Stomach (tissue), 19 donors: ENCODE measurements around the gene PLD5. TPM values are rescaled to one million over a fixed set of nuclear protein-coding genes. Genes with fewer than 3 reads are reported as not detected.
A peak's percentile ranks its signal among the peaks of the same experiment; 100 is the strongest.

Experiments used
- DNase-seq, 2 donors: peaks; one replicate each; pipeline versions ENCODE4 v3.0.0 to v3.0.0-alpha.2; 2013 to 2019
- H3K27ac ChIP-seq, 5 donors: fragments of 200-600 bp in 4 of 5; sonication (generic) in 4 of 5; one replicate each; pipeline ENCODE4 v1.5.1; 2013 to 2019; ENCODE audit warnings: mild to moderate bottlenecking in 1 of 5, moderate library complexity in 1 of 5
- H3K27me3 ChIP-seq, 3 donors: fragments of 200-600 bp; sonication (generic); one replicate each; pipeline ENCODE4 v1.5.1; 2017 to 2019; ENCODE audit warnings: mixed run types in 1 of 3
- H3K36me3 ChIP-seq, 4 donors: fragments of 200-600 bp; sonication (generic); 1 replicate in 3 of 4; 2 replicates in 1 of 4; pipeline ENCODE4 v1.5.1; 2016 to 2019
- H3K4me1 ChIP-seq, 4 donors: fragments of 200-600 bp; sonication (generic); one replicate each; pipeline ENCODE4 v1.5.1; 2016 to 2019
- H3K4me3 ChIP-seq, 4 donors: fragments of 200-600 bp; sonication (generic) in 3 of 4; one replicate each; pipeline ENCODE4 v1.5.1; 2016 to 2019; ENCODE audit warnings: mild to moderate bottlenecking in 1 of 4
- H3K9me3 ChIP-seq, 4 donors: fragments of 200-600 bp; sonication (generic); one replicate each; pipeline ENCODE4 v1.5.1; 2016 to 2019
- CTCF ChIP-seq, 7 experiments: fragments of 450-650 bp in 4 of 7; fragments of 200-600 bp in 3 of 7; sonication (generic) in 3 of 7; IDR thresholded peaks; one replicate each; pipeline ENCODE4 v1.5.1; 2016 to 2019; ENCODE audit warnings: antibody characterized with exemption in 7 of 7, control low read depth in 2 of 7, mild to moderate bottlenecking in 1 of 7
- EP300 ChIP-seq: sonication (generic); formaldehyde crosslinking; IDR thresholded peaks from one replicate; pipeline ENCODE4 v1.6.1; 2017; ENCODE audit warnings: antibody characterized with exemption
- POLR2A ChIP-seq, 4 donors: fragments of 450-650 bp; IDR thresholded peaks; one replicate each; pipeline ENCODE4 v1.6.1; 2016; ENCODE audit warnings: antibody characterized with exemption in 4 of 4, control low read depth in 2 of 4, mild to moderate bottlenecking in 1 of 4, moderate library complexity in 1 of 4
- POLR2AphosphoS5 ChIP-seq, 3 donors: sonication (generic); formaldehyde crosslinking; IDR thresholded peaks; one replicate each; pipeline ENCODE4 v1.6.1; 2016; ENCODE audit warnings: antibody characterized with exemption in 3 of 3
- WGBS, 5 donors: extraction: QIAGEN DNeasy Blood & Tissue Kit in 3 of 5; methylation state at CpG; one replicate each; pipeline versions ENCODE4 v1.1.5 to v1.1.7; 2013 to 2018; 5-methylcytosine and 5-hydroxymethylcytosine counted together
- intact Hi-C: fragments of 100-400 bp; cut with DNase I; formaldehyde crosslinking; loops from one replicate; pipeline ENCODE4 v1.15.1; 2023; ENCODE audit warnings: low total_unique reads
- long read RNA-seq, 10 donors: transcript quantifications; one replicate each; lab custom pipeline, GENCODE V29; 2026
- polyA plus RNA-seq, 3 donors: library from polyadenylated mRNA; stranded (reverse); fragments of 200-250 nt; gene quantifications; one replicate each; pipeline ENCODE4 v1.2.3, GENCODE V29; 2013
- total RNA-seq, 5 donors: library from RNA; depleted of rRNA; stranded (reverse); fragments of >200 nt; gene quantifications; one replicate each; pipeline versions ENCODE4 v1.1.0 to v1.2.3, GENCODE V29; 2014 to 2016
- donor health status: healthy with polysubstance abuse.
- donor health status: Bipolar disorder and iron deficiency.
- donor health status: healthy.

PLD5 gene
- total RNA-seq (under 1 TPM in 3 of 5 donors, not detected in 2; under 0.01 to 0.72 (median 0.37) TPM), polyA plus RNA-seq (under 1 TPM in 1 of 3 donors, not detected in 2; 0.10 TPM)
- long read RNA-seq, donor 1, result 0 reads
- long read RNA-seq, donor 2, result 0 reads
- long read RNA-seq, donor 3, result 0 reads
- long read RNA-seq, donor 4, result 0 reads
- long read RNA-seq, donor 5, partial matches to known transcripts, result 0 of 1 reads
- long read RNA-seq, donor 5, other reads (novel, unspliced or antisense), result 0 of 1 reads
- long read RNA-seq, donor 6, result 0 reads
- long read RNA-seq, donor 7, result 0 reads
- long read RNA-seq, donor 8, result 0 reads
- long read RNA-seq, donor 9, result 0 reads
- long read RNA-seq, donor 10, result 0 reads

DNA sequence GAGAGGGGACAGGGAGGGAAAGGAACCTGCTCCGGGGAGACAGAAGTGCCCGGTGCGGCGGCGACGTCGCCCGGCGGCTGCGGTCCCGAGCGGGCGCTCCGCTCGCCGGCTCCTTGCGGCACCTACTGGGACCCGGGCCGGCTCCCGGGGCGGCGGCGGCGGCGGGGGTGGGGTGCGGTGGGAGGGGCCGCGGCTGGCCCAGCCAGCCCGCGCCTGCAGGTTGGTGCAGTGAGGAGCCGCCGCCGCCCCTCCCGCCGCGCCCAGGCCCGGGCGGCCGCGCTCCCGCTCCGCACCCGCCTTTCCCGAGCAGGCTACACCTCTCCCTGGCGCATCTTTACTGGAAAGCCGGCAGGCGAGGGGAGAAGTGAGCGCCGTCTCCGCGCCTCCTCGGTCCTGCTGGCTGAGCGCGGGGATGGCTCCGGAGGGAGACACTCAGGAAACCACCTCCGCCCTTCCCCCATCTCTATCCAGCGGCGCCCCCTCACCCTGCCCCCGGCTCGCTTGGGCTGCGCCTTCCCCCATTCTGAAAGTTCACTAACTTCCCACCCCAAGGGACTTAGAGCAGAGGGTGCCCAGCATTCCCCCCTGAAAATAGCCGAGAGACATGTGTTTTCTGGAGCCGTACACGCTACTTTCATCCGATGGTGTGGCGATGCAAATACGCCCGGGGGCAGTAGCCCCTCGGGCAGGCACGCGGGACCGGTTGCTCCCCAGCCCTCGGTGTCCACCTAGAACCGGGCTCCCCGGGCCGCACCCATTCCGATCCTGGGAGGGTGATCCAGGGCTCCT is at the start of gene PLD5:
TSS of gene PLD5 (minus strand) at position 127 of the 789 bp plus-strand sequence.
- intact Hi-C loops, result no loop called here
- Histone ChIP-seq H3K4me3 (peak within 1 kb of the TSS; percentile 36 to 51 (median 44)), H3K36me3 (no peaks in the 10 kb centered on the region), H3K27me3 (peaks cover 5 to 69% (median 35%) of the 10 kb centered on the region in 3 donors), H3K4me1 (peaks cover 6 to 25% (median 18%) of the 10 kb centered on the region in 4 donors), H3K27ac (no peak within 1 kb of the TSS), H3K9me3 (no peaks in the 10 kb centered on the region)
- 1 to 5% (median 3%) methylated on average over 24 to 73 of the region's 77 CpGs for WGBS, 5 donors
- TF ChIP-seq CTCF (IDR thresholded peaks at IDR 0.05) (no peak), POLR2A (IDR thresholded peaks at IDR 0.05) (no peak)
- DNase-seq, result peak in 1 of 2 donors; percentile 44

DNA sequence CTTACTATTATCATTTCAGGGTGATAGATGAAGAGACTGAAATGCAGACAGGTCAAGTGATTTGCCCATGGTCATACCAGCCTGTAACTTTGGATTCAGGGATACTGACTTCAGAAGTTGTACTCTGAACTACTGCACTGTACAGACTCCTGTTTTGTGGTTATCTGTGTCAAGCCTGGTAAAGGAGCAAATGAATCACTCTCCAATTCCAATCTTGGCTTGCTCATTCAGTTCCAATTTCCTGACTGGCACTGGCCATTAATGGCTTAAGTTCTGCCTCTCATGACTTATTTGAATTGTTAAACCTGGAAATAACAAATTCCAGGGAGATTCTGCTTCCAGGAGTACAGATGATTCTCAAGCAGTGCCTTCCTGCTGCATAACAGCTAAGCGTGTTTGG is 45.4 kb upstream of the PLD5 start:
- TF ChIP-seq POLR2A (IDR thresholded peaks at IDR 0.05) (no peak), POLR2AphosphoS5 (IDR thresholded peaks at IDR 0.05) (no peak), EP300 (no peak), CTCF (IDR thresholded peaks at IDR 0.05) (no peak)
- Histone ChIP-seq H3K36me3 (no peaks in the 10 kb centered on the region), H3K27ac (no peak overlapping the region), H3K27me3 (no peaks in the 10 kb centered on the region), H3K4me1 (no peaks in the 10 kb centered on the region), H3K9me3 (peaks cover 0 to 10% (median 3%) of the 10 kb centered on the region in 4 donors), H3K4me3 (no peak overlapping the region)
- intact Hi-C loops, result no loop called here
- 64 to 88% (median 83%) methylated on average over 1 of the region's 1 CpG for WGBS, 5 donors
- no peak for DNase-seq

DNA sequence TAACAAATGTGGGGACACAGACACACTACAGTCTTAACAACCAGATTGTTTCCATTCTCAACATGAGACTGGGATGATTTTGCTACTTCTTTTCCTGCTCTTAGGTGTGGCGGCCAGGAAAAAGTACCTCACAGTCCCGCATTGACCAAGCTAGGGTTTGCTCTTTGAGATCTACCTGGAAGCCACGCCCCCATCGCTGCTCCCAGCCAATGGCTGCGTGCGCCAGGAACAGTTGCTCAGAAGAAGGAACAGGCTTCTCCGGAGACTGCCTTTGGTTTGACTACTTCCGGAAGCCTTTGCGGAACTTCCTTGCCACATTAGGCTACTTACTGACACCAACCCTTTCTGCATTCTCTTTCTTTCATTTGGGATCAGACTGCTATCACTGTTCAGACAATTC is 44.2 kb upstream of the PLD5 start:
- no peaks in the 10 kb centered on the region for H3K36me3 ChIP-seq
- peaks cover 0 to 10% (median 3%) of the 10 kb centered on the region in 4 donors for H3K9me3 ChIP-seq
- 82 to 86% (median 85%) methylated on average over 9 of the region's 9 CpGs for WGBS, 5 donors
- no peaks in the 10 kb centered on the region for H3K27me3 ChIP-seq
- H3K4me3 ChIP-seq, result no peak overlapping the region
- DNase-seq, result no peak
- H3K4me1 ChIP-seq, result no peaks in the 10 kb centered on the region
- H3K27ac ChIP-seq, result no peak overlapping the region
- intact Hi-C loops, result no loop called here
- TF ChIP-seq EP300 (no peak), POLR2AphosphoS5 (IDR thresholded peaks at IDR 0.05) (no peak), CTCF (IDR thresholded peaks at IDR 0.05) (no peak), POLR2A (IDR thresholded peaks at IDR 0.05) (no peak)

DNA sequence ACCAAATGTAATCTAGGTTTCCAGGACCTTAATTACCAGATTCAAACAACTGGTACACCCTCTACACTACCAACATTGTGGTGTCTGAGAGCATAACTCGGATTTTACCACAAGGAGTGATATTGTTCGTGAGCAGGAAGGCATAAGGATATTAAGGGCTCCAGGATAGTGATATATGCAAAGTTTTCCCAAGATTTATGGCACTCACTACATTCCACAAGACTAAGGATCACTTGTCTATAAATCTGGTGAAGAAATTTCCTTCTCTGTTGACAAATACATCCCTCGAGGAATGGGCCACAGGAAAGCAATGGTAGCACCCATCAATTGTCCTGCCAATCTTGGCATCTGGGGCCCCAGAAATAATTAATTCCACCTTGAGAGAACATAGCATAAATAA is 43.1 kb upstream of the PLD5 start:
- DNase-seq, result no peak
- H3K9me3 ChIP-seq, result peaks cover 0 to 10% (median 3%) of the 10 kb centered on the region in 4 donors
- TF ChIP-seq EP300 (no peak), POLR2AphosphoS5 (IDR thresholded peaks at IDR 0.05) (no peak), POLR2A (IDR thresholded peaks at IDR 0.05) (no peak), CTCF (IDR thresholded peaks at IDR 0.05) (no peak)
- H3K4me1 ChIP-seq, result no peaks in the 10 kb centered on the region
- 43 to 57% (median 46%) methylated on average over 3 of the region's 3 CpGs for WGBS, 5 donors
- H3K4me3 ChIP-seq, result no peak overlapping the region
- H3K36me3 ChIP-seq, result no peaks in the 10 kb centered on the region
- no peaks in the 10 kb centered on the region for H3K27me3 ChIP-seq
- no peak overlapping the region for H3K27ac ChIP-seq
- intact Hi-C loops, result no loop called here
